Stimulated activated naive B cell treated with anti-CD40 and anti-IgM and Interleukin-4, amounts not matched to agents 10 μg/mL and 1 μg/mL and 100 μg/mL, for 72 hours (primary cell): ENCODE data around the gene KCTD15.

Source experiments
- ATAC-seq, 2 donors: fragments of 150-1000 bp; cut with Tn5 transposase; replicated peaks; 2 replicates each; pipeline ENCODE4 v1.10.0; 2021; ENCODE audit warnings: moderate library complexity in 1 of 2
- DNase-seq: peaks from one replicate; pipeline ENCODE4 v3.0.0; 2021
- H3K27ac Mint-ChIP-seq: one replicate; pipeline ENCODE4 v1.8.0; 2022; ENCODE audit warnings: mild to moderate bottlenecking, mixed read lengths
- H3K27me3 Mint-ChIP-seq, 2 donors: one replicate each; pipeline ENCODE4 v1.8.0; 2022; ENCODE audit warnings: mixed read lengths in 2 of 2
- H3K36me3 Mint-ChIP-seq, 2 donors: one replicate each; pipeline ENCODE4 v1.8.0; 2022; ENCODE audit warnings: mixed read lengths in 2 of 2, mild to moderate bottlenecking in 1 of 2
- H3K4me1 Mint-ChIP-seq, 2 donors: one replicate each; pipeline ENCODE4 v1.8.0; 2022; ENCODE audit warnings: mixed read lengths in 2 of 2, mild to moderate bottlenecking in 1 of 2
- H3K4me3 Mint-ChIP-seq, 2 donors: one replicate each; pipeline ENCODE4 v1.8.0; 2022; ENCODE audit warnings: mild to moderate bottlenecking in 2 of 2, mixed read lengths in 2 of 2, moderate library complexity in 1 of 2
- H3K9me3 Mint-ChIP-seq, 2 donors: one replicate each; pipeline ENCODE4 v1.8.0; 2022; ENCODE audit warnings: mixed read lengths in 2 of 2, mild to moderate bottlenecking in 1 of 2

KCTD15 gene

GRCh38 chr19:33823341-33823740, 26.7 kb downstream of the KCTD15 start:
- Mint-ChIP-seq H3K9me3 (no peaks in the 10 kb centered on the region), H3K27me3 (peaks cover 7 to 13% of the 10 kb centered on the region in 2 donors), H3K4me1 (peaks cover 19 to 27% of the 10 kb centered on the region in 2 donors), H3K36me3 (no peaks in the 10 kb centered on the region), H3K27ac (no peak overlapping the region), H3K4me3 (no peak overlapping the region)
- ATAC-seq (no peak), DNase-seq (no peak)

GRCh38 chr19:33825556-33825955, 28.9 kb downstream of the KCTD15 start:
- Mint-ChIP-seq H3K4me3 (no peak overlapping the region), H3K27ac (no peak overlapping the region), H3K27me3 (peaks cover 20 to 22% of the 10 kb centered on the region in 2 donors), H3K4me1 (peaks cover 6 to 7% of the 10 kb centered on the region in 2 donors), H3K9me3 (no peaks in the 10 kb centered on the region), H3K36me3 (no peaks in the 10 kb centered on the region)
- DNase-seq: no peak
- no peak for ATAC-seq

- Mint-ChIP-seq H3K27me3 (peaks cover 21 to 23% of the 10 kb centered on the region in 2 donors), H3K9me3 (no peaks in the 10 kb centered on the region), H3K4me3 (no peak overlapping the region), H3K36me3 (no peaks in the 10 kb centered on the region), H3K27ac (no peak overlapping the region), H3K4me1 (no peaks in the 10 kb centered on the region)
- no peak for ATAC-seq
- DNase-seq: no peak
Observed at GRCh38 chr19:33826521-33826920, 29.9 kb downstream of the KCTD15 start.

- no peak for ATAC-seq
- H3K27me3 Mint-ChIP-seq: peaks cover 32 to 35% of the 10 kb centered on the region in 2 donors
Observed at GRCh38 chr19:33828266-33829075, 31.8 kb downstream of the KCTD15 start.

GRCh38 chr19:33830264-33830663, 33.6 kb downstream of the KCTD15 start:
- H3K4me1 Mint-ChIP-seq: no peaks in the 10 kb centered on the region
- H3K27ac Mint-ChIP-seq: no peak overlapping the region
- ATAC-seq: no peak
- no peak overlapping the region for H3K4me3 Mint-ChIP-seq
- DNase-seq: no peak
- peaks cover 32 to 43% of the 10 kb centered on the region in 2 donors for H3K27me3 Mint-ChIP-seq
- H3K36me3 Mint-ChIP-seq: no peaks in the 10 kb centered on the region
- H3K9me3 Mint-ChIP-seq: no peaks in the 10 kb centered on the region

More at GRCh38 chr19:33828266-33829075, 31.8 kb downstream of the KCTD15 start:
- DNase-seq: no peak
- H3K9me3 Mint-ChIP-seq: no peaks in the 10 kb centered on the region
- H3K27ac Mint-ChIP-seq: no peak overlapping the region
- H3K4me3 Mint-ChIP-seq: no peak overlapping the region
- no peaks in the 10 kb centered on the region for H3K4me1 Mint-ChIP-seq
- H3K36me3 Mint-ChIP-seq: no peaks in the 10 kb centered on the region

- Mint-ChIP-seq H3K4me1 (no peaks in the 10 kb centered on the region), H3K36me3 (no peaks in the 10 kb centered on the region), H3K4me3 (no peak overlapping the region), H3K9me3 (no peaks in the 10 kb centered on the region), H3K27ac (no peak overlapping the region), H3K27me3 (peaks cover 26 to 43% of the 10 kb centered on the region in 2 donors)
- DNase-seq: no peak
- ATAC-seq: no peak
Observed at GRCh38 chr19:33831825-33832224, 35.2 kb downstream of the KCTD15 start.

GRCh38 chr19:33832633-33833032, 36.0 kb downstream of the KCTD15 start:
- DNase-seq: no peak
- Mint-ChIP-seq H3K36me3 (no peaks in the 10 kb centered on the region), H3K9me3 (no peaks in the 10 kb centered on the region), H3K27ac (no peak overlapping the region), H3K4me1 (no peaks in the 10 kb centered on the region), H3K4me3 (no peak overlapping the region), H3K27me3 (peaks cover 30 to 50% of the 10 kb centered on the region in 2 donors)
- ATAC-seq: no peak

GRCh38 chr19:33840382-33840781, 43.7 kb downstream of the KCTD15 start:
- Mint-ChIP-seq H3K36me3 (no peaks in the 10 kb centered on the region), H3K4me3 (no peak overlapping the region), H3K27ac (no peak overlapping the region), H3K4me1 (no peaks in the 10 kb centered on the region), H3K27me3 (peaks cover 42 to 56% of the 10 kb centered on the region in 2 donors), H3K9me3 (peaks cover 0 to 3% of the 10 kb centered on the region in 2 donors)
- no peak for ATAC-seq
- no peak for DNase-seq

- Mint-ChIP-seq H3K27ac (no peak overlapping the region), H3K27me3 (peaks cover 45 to 60% of the 10 kb centered on the region in 2 donors), H3K9me3 (peaks cover 0 to 3% of the 10 kb centered on the region in 2 donors), H3K4me1 (no peaks in the 10 kb centered on the region), H3K4me3 (no peak overlapping the region), H3K36me3 (no peaks in the 10 kb centered on the region)
- DNase-seq (no peak), ATAC-seq (no peak)
Observed at GRCh38 chr19:33840783-33841182, 44.1 kb downstream of the KCTD15 start.

GRCh38 chr19:33841685-33842084, 45.0 kb downstream of the KCTD15 start:
- no peak overlapping the region for H3K4me3 Mint-ChIP-seq
- ATAC-seq (no peak), DNase-seq (no peak)
- no peaks in the 10 kb centered on the region for H3K36me3 Mint-ChIP-seq
- H3K9me3 Mint-ChIP-seq: peaks cover 0 to 3% of the 10 kb centered on the region in 2 donors
- no peaks in the 10 kb centered on the region for H3K4me1 Mint-ChIP-seq
- no peak overlapping the region for H3K27ac Mint-ChIP-seq
- H3K27me3 Mint-ChIP-seq: peaks cover 45 to 66% of the 10 kb centered on the region in 2 donors

GRCh38 chr19:33844478-33844877, 47.8 kb downstream of the KCTD15 start:
- no peaks in the 10 kb centered on the region for H3K4me1 Mint-ChIP-seq
- no peak overlapping the region for H3K27ac Mint-ChIP-seq
- DNase-seq (no peak), ATAC-seq (no peak)
- H3K9me3 Mint-ChIP-seq: peaks cover 0 to 3% of the 10 kb centered on the region in 2 donors
- peaks cover 41 to 65% of the 10 kb centered on the region in 2 donors for H3K27me3 Mint-ChIP-seq
- no peak overlapping the region for H3K4me3 Mint-ChIP-seq
- H3K36me3 Mint-ChIP-seq: no peaks in the 10 kb centered on the region

GRCh38 chr19:33845498-33845897, 48.8 kb downstream of the KCTD15 start:
- H3K27me3 Mint-ChIP-seq: peaks cover 41 to 58% of the 10 kb centered on the region in 2 donors
- H3K4me1 Mint-ChIP-seq: no peaks in the 10 kb centered on the region
- peaks cover 4 to 5% of the 10 kb centered on the region in 2 donors for H3K36me3 Mint-ChIP-seq
- H3K27ac Mint-ChIP-seq: no peak overlapping the region
- DNase-seq (no peak), ATAC-seq (no peak)
- no peak overlapping the region for H3K4me3 Mint-ChIP-seq
- H3K9me3 Mint-ChIP-seq: peaks cover 5 to 9% of the 10 kb centered on the region in 2 donors

- ATAC-seq: no peak
- H3K4me1 Mint-ChIP-seq: no peaks in the 10 kb centered on the region
- no peak overlapping the region for H3K4me3 Mint-ChIP-seq
- H3K9me3 Mint-ChIP-seq: peaks cover 14 to 18% of the 10 kb centered on the region in 2 donors
- DNase-seq: no peak
- H3K27ac Mint-ChIP-seq: no peak overlapping the region
- peaks cover 5 to 12% of the 10 kb centered on the region in 2 donors for H3K36me3 Mint-ChIP-seq
- H3K27me3 Mint-ChIP-seq: peaks cover 14 to 44% of the 10 kb centered on the region in 2 donors
Observed at GRCh38 chr19:33849551-33850147, 53.0 kb downstream of the KCTD15 start.

GRCh38 chr19:33859016-33859415, 62.3 kb downstream of the KCTD15 start:
- Mint-ChIP-seq H3K36me3 (no peaks in the 10 kb centered on the region), H3K9me3 (peaks cover 0 to 2% of the 10 kb centered on the region in 2 donors), H3K27ac (no peak overlapping the region), H3K4me1 (no peaks in the 10 kb centered on the region), H3K27me3 (peaks cover 0 to 10% of the 10 kb centered on the region in 2 donors), H3K4me3 (no peak overlapping the region)
- no peak for ATAC-seq
- DNase-seq: no peak
